COLO668 (cell line): ENCODE data around the gene GAN.

Experiments used
- DNase-seq: peaks from one replicate; lab custom pipeline; 2025; ENCODE audit not compliant: unreplicated experiment; lab: John Stamatoyannopoulos, UW

GAN gene, protein sequence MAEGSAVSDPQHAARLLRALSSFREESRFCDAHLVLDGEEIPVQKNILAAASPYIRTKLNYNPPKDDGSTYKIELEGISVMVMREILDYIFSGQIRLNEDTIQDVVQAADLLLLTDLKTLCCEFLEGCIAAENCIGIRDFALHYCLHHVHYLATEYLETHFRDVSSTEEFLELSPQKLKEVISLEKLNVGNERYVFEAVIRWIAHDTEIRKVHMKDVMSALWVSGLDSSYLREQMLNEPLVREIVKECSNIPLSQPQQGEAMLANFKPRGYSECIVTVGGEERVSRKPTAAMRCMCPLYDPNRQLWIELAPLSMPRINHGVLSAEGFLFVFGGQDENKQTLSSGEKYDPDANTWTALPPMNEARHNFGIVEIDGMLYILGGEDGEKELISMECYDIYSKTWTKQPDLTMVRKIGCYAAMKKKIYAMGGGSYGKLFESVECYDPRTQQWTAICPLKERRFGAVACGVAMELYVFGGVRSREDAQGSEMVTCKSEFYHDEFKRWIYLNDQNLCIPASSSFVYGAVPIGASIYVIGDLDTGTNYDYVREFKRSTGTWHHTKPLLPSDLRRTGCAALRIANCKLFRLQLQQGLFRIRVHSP

DNA sequence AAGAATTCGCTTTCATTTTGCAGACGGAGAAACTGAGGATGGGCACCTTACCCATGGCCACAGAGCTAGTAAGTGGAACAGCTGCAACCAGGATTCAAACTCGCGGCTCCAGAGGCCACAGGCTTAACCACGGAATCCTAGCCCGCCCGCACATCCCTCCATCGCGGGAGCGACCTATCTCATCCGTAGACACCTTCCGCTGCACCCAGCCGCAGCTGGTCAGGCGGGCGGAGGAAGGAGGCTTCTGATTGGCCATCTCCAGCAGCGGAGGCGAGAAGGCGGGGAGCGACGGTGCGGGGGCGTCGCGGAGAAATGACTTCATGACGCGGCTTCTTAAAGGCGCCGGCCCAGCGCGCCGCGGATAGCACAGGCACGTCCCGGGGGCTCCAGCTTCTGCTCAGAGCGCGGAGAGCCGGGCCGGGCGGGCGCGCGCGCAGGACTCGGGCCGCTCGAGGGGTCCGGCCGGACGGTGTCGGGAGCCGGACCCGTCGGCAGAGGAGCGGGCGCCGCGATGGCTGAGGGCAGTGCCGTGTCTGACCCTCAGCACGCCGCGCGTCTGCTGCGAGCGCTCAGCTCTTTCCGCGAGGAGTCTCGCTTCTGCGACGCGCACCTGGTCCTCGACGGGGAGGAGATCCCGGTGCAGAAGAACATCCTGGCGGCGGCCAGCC is at the start of gene GAN:
GAN (plus strand) TSS at position 360 of the 668 bp plus-strand sequence; CDS start at position 512, 152 bp downstream.
- peak; percentile 97 for DNase-seq

DNA sequence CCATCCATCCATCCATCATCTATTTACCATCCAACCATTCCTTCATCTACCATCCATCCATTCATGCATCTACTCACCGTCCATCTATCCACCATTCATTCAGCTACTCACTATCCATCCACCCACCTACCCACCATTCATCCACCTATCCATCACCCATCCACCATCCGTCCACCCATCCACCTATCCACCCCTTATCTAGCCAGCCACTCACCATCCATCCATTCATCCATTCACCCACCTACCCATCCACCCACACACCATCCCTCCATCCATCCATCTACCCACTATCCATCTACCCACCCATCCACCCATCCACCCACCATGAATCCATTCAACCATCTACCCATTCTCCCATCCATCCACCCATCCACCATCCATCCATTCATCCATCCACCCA is 49.7 kb upstream of the GAN start:
- DNase-seq, result no peak

DNA sequence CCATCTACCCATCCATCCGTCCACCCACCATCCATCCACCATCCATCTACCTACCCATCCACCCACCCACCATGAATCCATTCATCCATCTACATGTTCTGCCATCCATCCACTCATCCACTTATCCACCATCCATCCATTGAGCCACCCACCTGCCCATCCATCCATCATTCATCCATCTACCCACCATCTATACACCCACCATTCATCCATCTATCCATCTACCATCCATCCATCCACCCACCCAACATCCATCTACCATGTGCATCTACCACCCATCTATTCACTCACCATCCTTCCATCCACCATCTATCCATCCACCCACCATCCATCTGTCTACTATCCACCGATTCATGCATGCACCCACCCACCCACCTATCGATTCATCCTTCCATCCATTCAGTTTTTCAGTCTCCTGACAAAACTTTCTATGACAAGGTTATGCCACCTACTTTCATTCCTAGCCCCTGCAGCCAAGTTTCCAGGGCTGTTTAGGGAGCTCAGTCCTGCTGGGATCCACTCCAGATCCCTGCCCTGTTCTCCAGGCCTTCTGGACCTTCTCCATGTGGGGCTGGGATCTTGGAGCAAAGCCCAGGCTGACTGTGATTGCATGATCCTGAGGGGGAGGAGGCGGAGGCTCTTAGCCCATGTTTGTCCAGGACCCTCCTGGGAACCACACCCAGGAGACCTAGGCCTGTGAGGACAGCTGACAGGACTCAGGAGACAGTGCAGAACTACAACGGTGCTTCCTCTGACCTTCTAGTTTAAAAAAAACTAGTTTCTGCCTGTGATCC is 48.9 kb upstream of the GAN start:
- no peak for DNase-seq

GRCh38 chr16:81266680-81267095 is 48.1 kb upstream of the GAN start:
- DNase-seq, result peak; percentile 84

DNA sequence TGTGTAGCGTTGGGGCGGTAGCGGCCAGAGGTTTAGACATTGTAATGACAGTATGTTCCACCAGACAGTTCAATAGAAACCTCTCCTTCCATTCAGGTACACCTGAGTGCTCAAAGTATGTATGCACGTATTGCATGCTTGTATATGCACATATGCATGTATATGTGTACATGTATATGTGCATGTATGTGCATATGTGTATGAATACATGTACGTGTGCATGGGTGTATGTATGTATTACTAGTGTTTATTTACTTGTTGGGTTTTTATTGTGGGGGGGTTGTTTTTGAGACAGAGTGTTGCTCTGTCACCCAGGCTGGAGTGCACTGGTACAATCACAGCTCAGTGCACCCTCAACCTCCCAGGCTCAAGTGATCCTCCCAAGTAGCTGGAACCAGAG is 46.3 kb upstream of the GAN start:
- no peak for DNase-seq

DNA sequence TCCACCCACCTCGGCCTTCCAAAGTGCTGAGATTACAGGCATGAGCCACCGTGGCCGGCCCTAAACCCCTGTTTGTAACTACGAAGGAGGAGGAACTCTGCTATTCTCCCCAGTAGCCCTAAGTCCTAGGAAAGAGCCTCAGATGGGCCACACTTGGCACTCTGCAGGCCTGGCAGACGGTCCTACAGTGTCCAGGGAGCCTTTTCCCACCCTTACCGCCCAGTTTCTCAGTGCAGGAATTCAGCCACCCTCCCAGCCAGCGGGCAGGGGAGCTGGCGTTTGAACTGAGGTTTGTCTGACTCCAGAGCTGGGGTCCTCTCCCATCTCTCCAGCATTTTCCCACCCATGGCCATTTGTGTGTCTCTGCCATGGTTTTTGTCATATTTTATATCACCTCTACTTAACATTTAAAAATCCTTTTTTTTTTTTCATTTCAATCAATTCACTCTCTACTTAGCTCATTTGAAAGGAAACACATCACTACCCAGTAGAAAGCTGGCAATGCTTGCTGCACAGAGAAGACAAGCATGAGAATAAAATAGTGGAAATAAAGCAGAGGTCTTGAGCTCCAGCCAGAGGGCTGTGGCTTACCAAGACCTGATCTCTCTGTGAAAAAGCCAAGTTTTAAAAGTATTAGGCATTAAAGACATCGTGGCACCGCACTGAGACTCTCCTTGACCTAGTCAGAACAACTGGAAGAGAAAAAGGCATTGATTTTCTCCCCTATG is 41.4 kb upstream of the GAN start:
- no peak for DNase-seq

DNA sequence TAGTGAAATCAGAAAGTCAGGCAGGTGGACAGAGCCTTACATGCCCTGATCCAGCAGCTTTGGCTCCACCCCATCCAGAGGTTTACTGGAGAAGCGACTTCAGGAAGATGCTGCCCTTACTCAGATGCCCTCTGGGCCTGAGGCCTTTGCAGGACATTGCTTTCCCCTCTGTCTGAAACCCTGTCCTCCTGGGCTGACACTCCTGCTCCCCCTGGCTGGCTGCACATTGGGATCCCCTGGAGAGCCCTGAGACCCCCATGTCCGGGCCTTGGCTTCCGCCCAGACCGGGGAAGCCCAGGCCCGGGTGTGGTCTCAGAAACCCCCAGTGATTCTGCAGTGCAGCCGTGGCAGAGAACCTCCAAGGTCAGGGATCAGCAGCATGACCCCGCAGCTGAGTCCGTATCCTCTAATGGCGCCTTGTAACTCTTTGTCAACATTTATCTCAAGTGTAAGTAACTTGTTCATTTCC is 39.7 kb upstream of the GAN start:
- no peak for DNase-seq

GRCh38 chr16:81275795-81276194 is 39.0 kb upstream of the GAN start:
- DNase-seq, result no peak

GRCh38 chr16:81276323-81276722 is 38.4 kb upstream of the GAN start:
- DNase-seq, result no peak

DNA sequence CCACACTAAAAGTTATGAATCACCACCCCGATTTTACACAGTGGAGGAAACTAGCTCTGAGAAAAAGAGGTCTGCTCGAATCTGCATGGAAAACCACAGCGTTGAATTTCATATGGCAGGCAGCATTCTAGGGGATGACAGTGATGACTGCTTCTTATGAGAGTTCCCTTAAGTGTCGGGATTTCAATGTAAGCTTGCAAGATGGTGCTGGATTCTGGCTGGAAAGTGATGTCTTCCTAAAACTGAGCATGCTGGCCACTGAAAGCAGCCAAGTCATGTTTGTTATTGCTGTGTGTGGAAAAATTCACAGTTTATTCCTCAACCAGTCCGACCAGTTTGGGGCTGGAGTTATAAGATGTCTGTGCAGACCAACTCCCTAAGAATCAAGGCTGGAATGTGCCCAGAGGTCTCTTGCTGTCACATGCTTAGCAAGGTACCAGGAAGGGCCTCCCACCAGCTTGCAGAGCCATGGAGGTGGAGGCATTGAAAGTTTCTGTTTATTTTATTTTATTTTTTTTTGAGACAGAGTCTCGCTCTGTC is 37.2 kb upstream of the GAN start:
- DNase-seq, result no peak

DNA sequence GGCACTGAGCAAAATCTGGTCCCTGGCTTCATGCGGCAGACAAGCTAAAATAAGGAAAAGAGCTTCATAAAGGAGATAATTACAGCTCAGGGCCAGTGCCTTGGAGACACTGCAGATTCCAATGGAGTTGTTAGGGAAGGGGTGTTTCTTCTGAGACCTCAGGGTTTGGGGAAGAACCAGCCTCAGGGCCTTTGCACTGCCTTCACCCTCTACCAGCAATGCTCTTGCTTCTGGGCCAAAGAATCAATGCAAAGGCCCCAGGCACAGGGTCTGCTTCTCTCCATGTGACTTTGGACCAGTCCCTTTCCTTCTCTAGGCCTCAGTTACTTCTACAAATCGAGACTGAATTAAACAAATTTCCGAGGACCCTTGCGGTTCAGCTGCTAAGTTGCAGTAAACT is 36.2 kb upstream of the GAN start:
- no peak for DNase-seq

DNA sequence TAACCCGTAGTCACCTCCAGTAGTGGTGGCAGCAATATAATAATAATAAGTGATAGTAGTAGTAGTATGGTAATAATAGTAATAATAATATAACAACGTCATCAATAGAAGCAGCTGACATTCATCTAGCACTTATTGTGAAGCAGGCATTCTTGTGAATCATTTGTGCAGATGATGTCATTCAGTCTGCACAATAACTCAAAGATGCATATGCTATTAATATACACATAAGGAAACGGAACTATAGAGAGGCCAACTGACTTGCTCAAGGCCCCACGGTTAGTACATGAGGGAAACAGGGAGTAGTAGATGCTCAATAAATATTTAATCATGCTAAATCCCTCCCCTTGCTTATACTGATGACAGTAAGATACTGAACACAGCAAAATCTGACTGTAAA is 35.4 kb upstream of the GAN start:
- DNase-seq, result no peak

- no peak for DNase-seq
Measured at GRCh38 chr16:81280393-81280792, 34.4 kb upstream of the GAN start.

DNA sequence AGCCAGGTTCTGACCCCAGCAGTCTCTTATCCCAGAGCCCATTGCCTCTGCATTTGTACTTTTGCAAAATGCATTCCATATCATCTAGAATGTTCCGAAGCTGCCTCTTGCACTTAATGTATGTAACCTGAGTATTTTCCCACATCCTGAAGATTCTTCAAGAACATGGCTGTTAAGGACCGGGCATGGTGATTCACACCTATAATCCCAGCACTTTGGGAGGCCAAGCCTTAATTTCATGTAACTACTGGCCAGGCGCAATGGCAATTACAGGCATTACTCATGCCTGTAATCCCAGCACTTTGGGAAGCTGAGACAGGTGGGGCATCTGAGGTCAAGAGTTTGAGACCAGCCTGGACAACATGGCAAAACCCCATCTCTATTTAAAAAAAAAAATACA is 31.7 kb upstream of the GAN start:
- no peak for DNase-seq

DNA sequence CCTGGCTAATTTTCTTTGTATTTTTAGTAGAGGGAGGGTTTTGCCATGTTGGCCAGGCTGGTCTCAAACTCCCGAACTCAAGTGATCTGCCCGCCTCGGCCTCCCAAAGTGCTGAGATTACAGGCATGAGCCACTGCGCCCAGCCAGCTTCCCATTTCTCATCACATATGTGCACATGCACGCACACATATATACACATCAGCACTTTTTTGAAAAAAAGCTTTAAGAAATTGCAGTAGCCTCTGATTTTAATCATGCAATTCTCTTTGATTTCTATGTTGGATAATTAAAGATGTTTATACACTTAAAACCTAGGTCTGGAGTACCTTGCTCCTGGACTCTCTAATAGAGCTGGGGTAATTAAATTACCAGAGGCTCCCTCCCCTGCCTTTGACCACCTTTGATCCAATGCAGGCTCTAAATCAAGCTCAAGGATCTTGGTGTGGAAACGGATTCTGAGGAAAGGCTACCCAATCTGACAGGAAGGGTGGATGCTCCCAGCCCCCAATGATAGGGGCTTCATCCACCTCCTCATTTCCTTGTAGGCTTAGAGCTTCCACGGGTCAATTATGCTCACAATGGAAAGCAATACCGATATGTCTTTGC is 29.7 kb upstream of the GAN start:
- no peak for DNase-seq

- no peak for DNase-seq
Measured at GRCh38 chr16:81286190-81286589, 28.6 kb upstream of the GAN start.

DNA sequence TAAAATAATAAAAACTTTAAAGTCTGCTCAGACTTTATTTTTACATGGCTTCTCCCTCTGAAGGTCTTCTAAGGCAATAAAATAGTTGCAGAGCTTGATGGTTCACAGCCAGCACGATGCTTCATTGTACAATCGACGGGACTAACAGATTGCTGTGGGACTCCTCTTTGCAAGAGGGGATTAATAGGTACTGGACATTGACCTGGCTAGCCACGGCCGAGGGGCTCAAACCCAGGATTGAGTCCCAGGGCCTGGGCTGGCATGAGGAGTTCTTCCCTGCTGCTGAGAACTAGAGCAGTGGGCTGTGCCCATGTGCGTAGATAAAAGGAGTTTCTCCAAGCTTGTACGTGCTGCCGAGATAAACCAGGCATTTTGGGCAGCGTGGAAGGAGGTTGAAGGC is 23.6 kb upstream of the GAN start:
- no peak for DNase-seq

- DNase-seq, result no peak
Measured at GRCh38 chr16:81292936-81293335, 21.8 kb upstream of the GAN start.

- DNase-seq, result no peak
Measured at GRCh38 chr16:81293909-81294802, 20.6 kb upstream of the GAN start.
